ENCODE data around the gene ZNF532. TPM values are rescaled to one million over a fixed set of nuclear protein-coding genes. Genes with fewer than 3 reads are reported as not detected.
"Not testable (repeated sequence)": the region's sequence is repeated elsewhere in the genome, so short reads cannot be mapped to it uniquely, and the experiment has no call there.

The ZNF532 gene
- total RNA-seq, 1 experiment from 2014 or later: 258 TPM

DNA sequence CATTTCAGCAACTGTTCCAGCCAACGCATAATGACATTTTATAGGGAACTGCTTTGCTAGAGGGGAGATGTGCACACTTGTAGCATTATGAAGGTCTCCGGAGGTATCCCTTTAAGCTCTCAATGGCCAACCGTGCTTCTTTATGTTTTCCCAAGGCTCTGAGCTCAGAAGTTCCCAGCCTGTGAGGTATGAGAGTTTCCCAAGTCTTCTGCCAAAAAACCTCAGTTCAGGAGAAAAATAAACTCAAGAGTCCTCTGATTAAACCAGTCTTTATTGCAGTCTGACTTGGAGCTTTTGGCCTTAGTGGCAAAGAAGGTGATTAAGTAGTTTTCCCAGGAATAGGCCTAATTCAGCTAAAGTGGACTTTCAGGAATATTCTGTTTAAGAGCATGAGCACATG lies 35.4 kb upstream of the ZNF532 start:
- H3K4me2 ChIP-seq (ENCODE audit: insufficient read depth, insufficient read length, low read length): no peak overlapping the region
- H4K5ac ChIP-seq (ENCODE audit: insufficient read length, low read depth, low read length): no peak overlapping the region
- peaks cover 17 to 18% of the 10 kb centered on the region in 2 experiments for H3K9me3 Mint-ChIP-seq
- H2BK5ac ChIP-seq (ENCODE audit: insufficient read length, low read length): no peak overlapping the region
- no peak overlapping the region for H3K14ac ChIP-seq (ENCODE audit: insufficient read depth, low read length)
- H2BK12ac ChIP-seq (ENCODE audit: insufficient read length, low read depth, low read length): no peak overlapping the region
- H3K9ac ChIP-seq (ENCODE audit: extremely low read depth, insufficient read length, low read length): no peak overlapping the region
- WGBS (ENCODE audit: extremely low coverage, insufficient read length, low lambda C conversion rate): no CpG with 5 or more reads among the region's 3 CpGs
- H2BK15ac ChIP-seq (ENCODE audit: low read depth, low read length): no peak overlapping the region
- DNase-seq: no peak
- no peaks in the 10 kb centered on the region for H3K79me2 ChIP-seq (ENCODE audit: insufficient read depth, low read length)
- no peak overlapping the region for H3K18ac ChIP-seq (ENCODE audit: insufficient read length, low read depth, low read length)
- 0 out of 2 replicates have a peak, but pooled peaks cover 2% of the 10 kb centered on the region for H3K4me1 ChIP-seq (ENCODE audit: insufficient read depth, low read length)
- no peaks in the 10 kb centered on the region for H3K9me3 ChIP-seq (ENCODE audit: control insufficient read depth, low read depth, low read length)
- no peak overlapping the region for H2AFZ ChIP-seq (ENCODE audit: low read length)
- H3K56ac ChIP-seq (ENCODE audit: insufficient read length, low read depth, low read length): no peak overlapping the region
- H3K36me3 Mint-ChIP-seq (ENCODE audit: insufficient read depth in 1 of 3, low read depth in 3 of 3): peaks cover 9 to 23% (median 12%) of the 10 kb centered on the region in 3 experiments; a peak in 6 of 7 replicates
- no peaks in the 10 kb centered on the region for H3K79me1 ChIP-seq (ENCODE audit: insufficient read depth, low read depth, low read length, poor library complexity, severe bottlenecking)
- H3T11ph ChIP-seq (ENCODE audit: low read length): no peak overlapping the region
- H2AK5ac ChIP-seq (ENCODE audit: insufficient read length, low read length): no peak overlapping the region
- H3K4ac ChIP-seq (ENCODE audit: low read depth, low read length): no peak overlapping the region
- no peak overlapping the region for H3K27ac ChIP-seq (ENCODE audit: insufficient read length, low read depth, low read length)
- H4K20me1 ChIP-seq (ENCODE audit: control insufficient read depth, insufficient read depth, insufficient read length): no peaks in the 10 kb centered on the region
- no peaks in the 10 kb centered on the region for H3K27me3 ChIP-seq (ENCODE audit: insufficient read depth, low read length)
- H4K91ac ChIP-seq (ENCODE audit: insufficient read length, low read depth, low read length): no peak overlapping the region
- H2BK20ac ChIP-seq (ENCODE audit: low read depth, low read length, poor library complexity, severe bottlenecking): no peak overlapping the region
- H2BK120ac ChIP-seq (ENCODE audit: low read depth, low read length, poor library complexity, severe bottlenecking): no peak overlapping the region
- no peak overlapping the region for H3K27ac Mint-ChIP-seq
- H3K4me3 Mint-ChIP-seq: no peak overlapping the region
- no peaks in the 10 kb centered on the region for H3K27me3 Mint-ChIP-seq (ENCODE audit: low read depth)
- TF ChIP-seq, protein P1, sequence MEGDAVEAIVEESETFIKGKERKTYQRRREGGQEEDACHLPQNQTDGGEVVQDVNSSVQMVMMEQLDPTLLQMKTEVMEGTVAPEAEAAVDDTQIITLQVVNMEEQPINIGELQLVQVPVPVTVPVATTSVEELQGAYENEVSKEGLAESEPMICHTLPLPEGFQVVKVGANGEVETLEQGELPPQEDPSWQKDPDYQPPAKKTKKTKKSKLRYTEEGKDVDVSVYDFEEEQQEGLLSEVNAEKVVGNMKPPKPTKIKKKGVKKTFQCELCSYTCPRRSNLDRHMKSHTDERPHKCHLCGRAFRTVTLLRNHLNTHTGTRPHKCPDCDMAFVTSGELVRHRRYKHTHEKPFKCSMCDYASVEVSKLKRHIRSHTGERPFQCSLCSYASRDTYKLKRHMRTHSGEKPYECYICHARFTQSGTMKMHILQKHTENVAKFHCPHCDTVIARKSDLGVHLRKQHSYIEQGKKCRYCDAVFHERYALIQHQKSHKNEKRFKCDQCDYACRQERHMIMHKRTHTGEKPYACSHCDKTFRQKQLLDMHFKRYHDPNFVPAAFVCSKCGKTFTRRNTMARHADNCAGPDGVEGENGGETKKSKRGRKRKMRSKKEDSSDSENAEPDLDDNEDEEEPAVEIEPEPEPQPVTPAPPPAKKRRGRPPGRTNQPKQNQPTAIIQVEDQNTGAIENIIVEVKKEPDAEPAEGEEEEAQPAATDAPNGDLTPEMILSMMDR (conservative IDR thresholded peaks at IDR 0.05): no peak
- H3K4me1 Mint-ChIP-seq: peaks cover 19 to 24% of the 10 kb centered on the region in 2 experiments
- no peak overlapping the region for H3K23ac ChIP-seq (ENCODE audit: insufficient read length, low read depth, low read length)
- no peaks in the 10 kb centered on the region for H3K23me2 ChIP-seq (ENCODE audit: insufficient read length, low read depth, low read length, poor library complexity, severe bottlenecking)
- H4K8ac ChIP-seq (replicated peaks; ENCODE audit: insufficient read length, low read depth, low read length): no peak overlapping the region

DNA sequence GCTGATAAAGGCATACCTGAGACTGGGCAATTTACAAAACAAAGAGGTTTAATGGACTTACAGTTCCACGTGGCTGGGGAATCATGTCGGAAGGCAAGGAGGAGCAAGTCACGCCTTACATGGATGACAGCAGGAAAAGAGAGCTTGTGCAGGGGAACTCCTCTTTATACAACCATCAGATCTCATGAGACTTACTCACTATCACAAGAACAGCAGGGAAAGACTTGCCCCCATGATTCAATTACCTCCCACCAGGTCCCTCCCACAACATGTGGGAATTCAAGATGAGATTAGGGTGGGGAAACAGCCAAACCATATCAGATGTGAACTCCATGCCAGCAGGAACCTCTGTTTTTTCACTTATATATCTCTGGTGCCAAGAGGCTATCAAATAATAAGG lies 34.8 kb upstream of the ZNF532 start:
- not testable (repeated sequence) for H2BK20ac ChIP-seq (ENCODE audit: low read depth, low read length, poor library complexity, severe bottlenecking); H4K20me1 ChIP-seq (ENCODE audit: control insufficient read depth, insufficient read depth, insufficient read length); H3K27me3 Mint-ChIP-seq (ENCODE audit: low read depth); H3K4me2 ChIP-seq (ENCODE audit: insufficient read depth, insufficient read length, low read length); H2AK5ac ChIP-seq (ENCODE audit: insufficient read length, low read length); H2AFZ ChIP-seq (ENCODE audit: low read length); H3K27ac ChIP-seq (ENCODE audit: insufficient read length, low read depth, low read length); H3K9ac ChIP-seq (ENCODE audit: extremely low read depth, insufficient read length, low read length); H3K4me1 ChIP-seq (ENCODE audit: insufficient read depth, low read length); H3K23me2 ChIP-seq (ENCODE audit: insufficient read length, low read depth, low read length, poor library complexity, severe bottlenecking); DNase-seq; H3K18ac ChIP-seq (ENCODE audit: insufficient read length, low read depth, low read length); H4K91ac ChIP-seq (ENCODE audit: insufficient read length, low read depth, low read length); H3T11ph ChIP-seq (ENCODE audit: low read length); H2BK15ac ChIP-seq (ENCODE audit: low read depth, low read length); H3K14ac ChIP-seq (ENCODE audit: insufficient read depth, low read length); H3K23ac ChIP-seq (ENCODE audit: insufficient read length, low read depth, low read length); H3K56ac ChIP-seq (ENCODE audit: insufficient read length, low read depth, low read length); H2BK120ac ChIP-seq (ENCODE audit: low read depth, low read length, poor library complexity, severe bottlenecking); H4K8ac ChIP-seq (replicated peaks; ENCODE audit: insufficient read length, low read depth, low read length); H2BK5ac ChIP-seq (ENCODE audit: insufficient read length, low read length); H4K5ac ChIP-seq (ENCODE audit: insufficient read length, low read depth, low read length); H3K9me3 ChIP-seq (ENCODE audit: control insufficient read depth, low read depth, low read length); H3K27me3 ChIP-seq (ENCODE audit: insufficient read depth, low read length); H3K79me2 ChIP-seq (ENCODE audit: insufficient read depth, low read length); H3K4me3 Mint-ChIP-seq; H2BK12ac ChIP-seq (ENCODE audit: insufficient read length, low read depth, low read length); H3K79me1 ChIP-seq (ENCODE audit: insufficient read depth, low read depth, low read length, poor library complexity, severe bottlenecking); H3K4ac ChIP-seq (ENCODE audit: low read depth, low read length)
- peaks cover 17 to 18% of the 10 kb centered on the region in 2 experiments for H3K9me3 Mint-ChIP-seq
- peaks cover 19 to 21% of the 10 kb centered on the region in 2 experiments for H3K4me1 Mint-ChIP-seq
- H3K27ac Mint-ChIP-seq: peak overlapping the region in 2 of 3 experiments; percentile 13 to 19; a peak in 3 of 7 replicates
- WGBS (ENCODE audit: extremely low coverage, insufficient read length, low lambda C conversion rate): no CpG with 5 or more reads among the region's 3 CpGs
- peaks cover 9 to 23% (median 12%) of the 10 kb centered on the region in 3 experiments; a peak in 6 of 7 replicates for H3K36me3 Mint-ChIP-seq (ENCODE audit: insufficient read depth in 1 of 3, low read depth in 3 of 3)

All from H9 (cell line).